Fibroblast of mammary gland (primary cell): Measurements from ENCODE around the gene SPOCK3.

Source experiments
- DNase-seq: peaks from one replicate; pipeline ENCODE4 v3.0.0-alpha.2; 2010; ENCODE audit warnings: low read depth
- H3K4me3 ChIP-seq: 2 replicates; pipeline ENCODE4 v1.5.1; 2011; ENCODE audit warnings: low read depth, mild to moderate bottlenecking, low read length, moderate library complexity; ENCODE audit not compliant: control insufficient read depth
- CTCF ChIP-seq: conservative IDR thresholded peaks from 2 replicates; pipeline ENCODE4 v1.5.1; 2011; ENCODE audit warnings: low read depth, low read length, inconsistent platforms; ENCODE audit not compliant: control insufficient read depth, insufficient read depth

Gene SPOCK3

GRCh38 chr4:167183036-167183435 lies 51.3 kb downstream of the SPOCK3 start:
- no peak overlapping the region for H3K4me3 ChIP-seq
- no peak for TF ChIP-seq CTCF
- no peak for DNase-seq

- DNase-seq, result no peak
- no peak overlapping the region for H3K4me3 ChIP-seq
- no peak for TF ChIP-seq CTCF
Measured at GRCh38 chr4:167177925-167178324, 56.4 kb downstream of the SPOCK3 start.

- DNase-seq, result no peak
- TF ChIP-seq CTCF, result no peak
Measured at GRCh38 chr4:167176723-167177367, 57.4 kb downstream of the SPOCK3 start.

GRCh38 chr4:167171928-167172327 lies 62.4 kb downstream of the SPOCK3 start:
- no peak overlapping the region for H3K4me3 ChIP-seq
- TF ChIP-seq CTCF, result no peak
- DNase-seq, result no peak

More at GRCh38 chr4:167176723-167177367, 57.4 kb downstream of the SPOCK3 start:
- no peak overlapping the region for H3K4me3 ChIP-seq

- DNase-seq, result no peak
Measured at GRCh38 chr4:167168611-167169010, 65.7 kb downstream of the SPOCK3 start.

GRCh38 chr4:167150587-167150986 lies 83.7 kb downstream of the SPOCK3 start:
- no peak for DNase-seq
- TF ChIP-seq CTCF, result no peak
- H3K4me3 ChIP-seq, result no peak overlapping the region

More at GRCh38 chr4:167168611-167169010, 65.7 kb downstream of the SPOCK3 start:
- TF ChIP-seq CTCF, result no peak
- H3K4me3 ChIP-seq, result no peak overlapping the region
